DOHH2 (cell line): ENCODE data around the gene PPP3CA.

Experiments used
- CTCF ChIP-seq: fragments of 200-600 bp; sonication (generic); IDR thresholded peaks from one replicate; pipeline ENCODE4 v1.5.1; 2014; ENCODE audit warnings: antibody characterized with exemption, mild to moderate bottlenecking, low read depth, low read length; ENCODE audit not compliant: poor library complexity, severe bottlenecking
- EZH2phosphoT487 ChIP-seq: fragments of 200-600 bp; sonication (generic); IDR thresholded peaks from 2 replicates; pipeline ENCODE4 v1.6.1; 2017; ENCODE audit warnings: borderline replicate concordance, mild to moderate bottlenecking, antibody characterized with exemption, low read length, moderate library complexity, mixed read lengths

GRCh38 chr4:101289306-101289705 lies 58.0 kb downstream of the PPP3CA start:
- TF ChIP-seq CTCF (no peak), EZH2phosphoT487 (no peak)
